Osteocyte (in vitro differentiated cells): ENCODE data around the gene BET1L. TPM values are rescaled to one million over a fixed set of nuclear protein-coding genes. Genes with fewer than 3 reads are reported as not detected.

Source experiments
- DNase-seq: peaks from one replicate; pipeline ENCODE4 v3.0.0; 2021; ENCODE audit warnings: mixed read lengths; ENCODE audit not compliant: unreplicated experiment; ENCODE audit errors: extremely low spot score
- H3K27ac Mint-ChIP-seq: one replicate; pipeline ENCODE4 v1.8.0; 2021; ENCODE audit warnings: mild to moderate bottlenecking, mixed read lengths; ENCODE audit not compliant: unreplicated experiment
- H3K27me3 Mint-ChIP-seq: one replicate; pipeline ENCODE4 v1.8.0; 2021; ENCODE audit warnings: mixed read lengths; ENCODE audit not compliant: unreplicated experiment
- H3K36me3 Mint-ChIP-seq: one replicate; pipeline ENCODE4 v1.8.0; 2021; ENCODE audit warnings: mixed read lengths; ENCODE audit not compliant: unreplicated experiment
- H3K4me1 Mint-ChIP-seq: one replicate; pipeline ENCODE4 v1.8.0; 2021; ENCODE audit warnings: mixed read lengths; ENCODE audit not compliant: unreplicated experiment
- H3K4me3 Mint-ChIP-seq: one replicate; pipeline ENCODE4 v1.8.0; 2021; ENCODE audit warnings: mild to moderate bottlenecking, moderate library complexity, mixed read lengths; ENCODE audit not compliant: unreplicated experiment
- H3K9me3 Mint-ChIP-seq: one replicate; pipeline ENCODE4 v1.8.0; 2021; ENCODE audit warnings: mixed read lengths; ENCODE audit not compliant: unreplicated experiment
- total RNA-seq: library from RNA; stranded (reverse); gene quantifications from 2 replicates; pipeline ENCODE4 v1.2.1, GENCODE V29; 2021
- TF ChIP-seq, protein P1 (sequence below): fragments of 200-600 bp; sonication (generic); IDR thresholded peaks from 2 replicates; pipeline ENCODE4 v1.5.0; 2021; ENCODE audit warnings: antibody characterized with exemption, mild to moderate bottlenecking, moderate library complexity

BET1L gene
- total RNA-seq, 1 donor from 2014 or later = 59.3 TPM

DNA sequence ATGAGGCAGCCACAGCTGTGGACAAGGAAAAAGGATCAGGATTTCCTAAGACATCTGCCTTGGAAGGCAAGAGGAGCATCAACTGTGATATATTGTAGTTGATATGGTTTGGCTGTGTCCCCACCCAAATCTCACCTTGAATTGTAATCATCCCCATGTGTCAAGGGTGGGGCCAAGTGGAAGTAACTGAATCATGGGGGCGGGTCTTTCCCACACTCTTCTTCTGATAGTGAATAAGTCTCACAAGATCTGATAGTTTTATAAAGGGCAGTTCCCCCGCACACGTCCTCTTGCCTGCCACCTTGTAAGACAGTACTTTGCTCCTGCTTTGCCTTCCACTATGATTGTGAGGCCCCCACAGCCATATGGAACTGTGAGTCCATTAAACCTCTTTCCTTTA, 10.5 kb upstream of the BET1L start:
- H3K27ac Mint-ChIP-seq = no peak overlapping the region
- H3K9me3 Mint-ChIP-seq = no peaks in the 10 kb centered on the region
- H3K36me3 Mint-ChIP-seq = peaks cover 12% of the 10 kb centered on the region
- TF ChIP-seq, protein P1, sequence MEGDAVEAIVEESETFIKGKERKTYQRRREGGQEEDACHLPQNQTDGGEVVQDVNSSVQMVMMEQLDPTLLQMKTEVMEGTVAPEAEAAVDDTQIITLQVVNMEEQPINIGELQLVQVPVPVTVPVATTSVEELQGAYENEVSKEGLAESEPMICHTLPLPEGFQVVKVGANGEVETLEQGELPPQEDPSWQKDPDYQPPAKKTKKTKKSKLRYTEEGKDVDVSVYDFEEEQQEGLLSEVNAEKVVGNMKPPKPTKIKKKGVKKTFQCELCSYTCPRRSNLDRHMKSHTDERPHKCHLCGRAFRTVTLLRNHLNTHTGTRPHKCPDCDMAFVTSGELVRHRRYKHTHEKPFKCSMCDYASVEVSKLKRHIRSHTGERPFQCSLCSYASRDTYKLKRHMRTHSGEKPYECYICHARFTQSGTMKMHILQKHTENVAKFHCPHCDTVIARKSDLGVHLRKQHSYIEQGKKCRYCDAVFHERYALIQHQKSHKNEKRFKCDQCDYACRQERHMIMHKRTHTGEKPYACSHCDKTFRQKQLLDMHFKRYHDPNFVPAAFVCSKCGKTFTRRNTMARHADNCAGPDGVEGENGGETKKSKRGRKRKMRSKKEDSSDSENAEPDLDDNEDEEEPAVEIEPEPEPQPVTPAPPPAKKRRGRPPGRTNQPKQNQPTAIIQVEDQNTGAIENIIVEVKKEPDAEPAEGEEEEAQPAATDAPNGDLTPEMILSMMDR = no peak
- no peak for DNase-seq
- no peaks in the 10 kb centered on the region for H3K27me3 Mint-ChIP-seq
- H3K4me3 Mint-ChIP-seq = no peak overlapping the region
- H3K4me1 Mint-ChIP-seq = no peaks in the 10 kb centered on the region

DNA sequence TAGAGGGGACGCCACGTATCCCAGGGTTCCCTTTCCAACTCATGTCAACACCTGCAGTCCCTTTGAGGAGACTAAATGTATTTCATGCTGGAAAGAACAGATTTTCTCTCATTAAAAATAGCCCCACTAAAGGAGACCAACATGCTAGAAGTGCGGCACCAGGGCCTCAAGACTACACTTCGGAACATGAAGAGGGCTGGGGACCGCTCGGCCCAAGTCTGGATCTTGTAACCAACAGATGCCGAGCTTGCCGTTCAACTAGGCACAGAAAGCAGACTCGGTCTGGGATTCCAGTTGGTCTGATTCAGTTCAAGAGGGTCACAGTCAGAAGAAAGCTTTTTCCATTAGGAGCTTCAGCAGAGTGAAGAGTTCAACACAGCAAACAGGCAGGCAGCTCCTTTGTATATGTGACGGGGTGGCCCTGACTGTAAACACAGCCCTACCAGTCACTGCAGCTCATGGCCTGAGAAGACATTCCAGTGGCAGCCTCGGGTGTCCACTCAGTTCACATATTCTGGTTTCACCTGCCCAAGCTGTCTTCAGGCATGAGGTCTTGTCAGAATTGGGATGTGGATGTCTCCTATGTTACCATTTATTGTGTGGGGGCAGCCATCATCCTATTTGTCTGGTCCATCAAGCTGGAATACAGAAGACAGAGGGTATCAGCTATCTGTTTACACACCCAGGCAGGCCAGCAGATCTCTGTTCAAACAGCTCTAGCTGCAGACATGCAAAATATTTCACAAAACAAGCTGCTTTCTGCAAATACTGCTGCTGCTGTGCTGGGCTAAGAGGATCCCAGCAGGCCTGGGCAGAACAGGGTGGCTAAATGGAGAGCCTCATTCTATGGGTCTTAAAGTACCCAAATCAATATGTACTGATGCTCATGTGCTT, 9.1 kb upstream of the BET1L start:
- H3K4me1 Mint-ChIP-seq = peaks cover 2% of the 10 kb centered on the region
- no peak for DNase-seq

DNA sequence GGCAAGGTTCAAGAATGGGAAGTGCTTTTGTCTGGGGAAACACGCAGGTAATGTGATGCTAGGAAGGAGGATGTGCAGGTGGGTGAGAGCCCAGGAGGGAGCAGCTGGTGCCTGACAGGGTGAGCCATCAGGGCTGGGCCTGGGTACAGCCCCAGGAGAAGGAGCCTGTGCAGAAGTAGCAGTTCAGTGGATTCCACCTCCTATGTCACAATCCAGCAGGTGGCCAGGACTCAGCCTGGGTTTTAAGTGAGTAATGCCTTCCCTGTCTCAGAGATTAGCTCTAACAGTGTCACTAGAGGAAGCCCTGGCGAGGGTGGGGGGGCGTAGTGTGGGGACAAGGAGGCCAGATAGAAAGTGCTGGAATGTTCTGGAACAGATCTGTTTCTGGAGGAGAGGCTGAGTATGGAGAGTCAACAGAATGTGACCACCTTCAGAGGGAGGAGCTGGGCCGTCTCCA, 8.4 kb upstream of the BET1L start:
- Mint-ChIP-seq H3K4me1 (peaks cover 3% of the 10 kb centered on the region), H3K9me3 (no peaks in the 10 kb centered on the region), H3K36me3 (peaks cover 13% of the 10 kb centered on the region), H3K4me3 (no peak overlapping the region), H3K27ac (no peak overlapping the region), H3K27me3 (no peaks in the 10 kb centered on the region)
- DNase-seq = no peak
- TF ChIP-seq, protein P1 = no peak

More for the DNA sequence above, 9.1 kb upstream of the BET1L start:
- Mint-ChIP-seq H3K4me3 (no peak overlapping the region), H3K27ac (no peak overlapping the region), H3K9me3 (no peaks in the 10 kb centered on the region), H3K36me3 (peaks cover 11% of the 10 kb centered on the region), H3K27me3 (no peaks in the 10 kb centered on the region)
- TF ChIP-seq, protein P1 = no peak

DNA sequence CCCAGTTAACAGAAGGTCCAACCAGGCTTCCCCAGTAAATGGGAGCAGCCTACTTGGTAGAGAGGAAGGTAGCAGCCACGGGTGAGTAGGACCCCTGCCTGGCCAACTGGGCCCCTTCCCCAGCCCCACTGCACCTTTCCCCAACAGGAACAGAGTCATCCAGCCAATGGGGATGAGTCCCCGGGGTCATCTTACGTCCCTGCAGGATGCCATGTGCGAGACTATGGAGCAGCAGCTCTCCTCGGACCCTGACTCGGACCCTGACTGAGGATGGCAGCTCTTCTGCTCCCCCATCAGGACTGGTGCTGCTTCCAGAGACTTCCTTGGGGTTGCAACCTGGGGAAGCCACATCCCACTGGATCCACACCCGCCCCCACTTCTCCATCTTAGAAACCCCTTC, 6.9 kb upstream of the BET1L start:
- Mint-ChIP-seq H3K27me3 (no peaks in the 10 kb centered on the region), H3K9me3 (no peaks in the 10 kb centered on the region), H3K27ac (no peak overlapping the region), H3K4me3 (no peak overlapping the region), H3K36me3 (peaks cover 10% of the 10 kb centered on the region), H3K4me1 (peaks cover 15% of the 10 kb centered on the region)
- TF ChIP-seq, protein P1 = no peak
- no peak for DNase-seq

DNA sequence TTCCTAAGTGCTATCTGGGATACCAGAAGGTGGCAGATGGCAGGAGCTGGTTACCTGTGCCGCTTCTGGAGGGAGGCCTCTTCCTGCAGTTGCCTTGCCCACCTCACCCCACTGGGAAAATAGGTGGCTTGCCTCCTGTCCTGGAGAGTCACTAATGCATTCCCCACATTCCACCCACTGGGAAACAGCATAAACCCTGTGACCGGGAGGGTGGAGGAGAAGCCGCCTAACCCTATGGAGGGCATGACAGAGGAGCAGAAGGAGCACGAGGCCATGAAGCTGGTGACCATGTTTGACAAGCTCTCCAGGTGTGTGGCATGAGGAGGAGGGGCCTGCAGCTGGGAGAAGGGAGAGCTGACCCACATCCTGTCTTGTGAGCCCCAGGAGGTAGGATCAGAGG, 5.9 kb upstream of the BET1L start:
- Mint-ChIP-seq H3K4me3 (no peak overlapping the region), H3K27ac (no peak overlapping the region), H3K36me3 (peaks cover 10% of the 10 kb centered on the region), H3K4me1 (peaks cover 16% of the 10 kb centered on the region), H3K9me3 (no peaks in the 10 kb centered on the region), H3K27me3 (no peaks in the 10 kb centered on the region)
- DNase-seq = no peak
- TF ChIP-seq, protein P1 = no peak
